Glutamatergic neuron (in vitro differentiated cells): ENCODE data around the gene ROCK2. TPM values are rescaled to one million over a fixed set of nuclear protein-coding genes. Genes with fewer than 3 reads are reported as not detected.

Experiments used
- DNase-seq: peaks from one replicate; pipeline ENCODE4 v3.0.0; 2022
- H3K27ac Mint-ChIP-seq: one replicate; pipeline ENCODE4 v1.8.0; 2020; ENCODE audit warnings: mild to moderate bottlenecking, mixed read lengths, inconsistent platforms; ENCODE audit not compliant: unreplicated experiment
- H3K27me3 Mint-ChIP-seq: one replicate; pipeline ENCODE4 v1.8.0; 2020; ENCODE audit warnings: mild to moderate bottlenecking, moderate library complexity, mixed read lengths, inconsistent platforms; ENCODE audit not compliant: unreplicated experiment
- H3K36me3 Mint-ChIP-seq: one replicate; pipeline ENCODE4 v1.8.0; 2020; ENCODE audit warnings: mild to moderate bottlenecking, mixed read lengths, inconsistent platforms; ENCODE audit not compliant: unreplicated experiment
- H3K4me1 Mint-ChIP-seq: one replicate; pipeline ENCODE4 v1.8.0; 2020; ENCODE audit warnings: mild to moderate bottlenecking, low read depth, mixed read lengths, inconsistent platforms; ENCODE audit not compliant: unreplicated experiment
- H3K4me3 Mint-ChIP-seq: one replicate; pipeline ENCODE4 v1.8.0; 2020; ENCODE audit warnings: mild to moderate bottlenecking, mixed read lengths, inconsistent platforms; ENCODE audit not compliant: unreplicated experiment
- H3K9me3 Mint-ChIP-seq: one replicate; pipeline ENCODE4 v1.8.0; 2020; ENCODE audit warnings: mild to moderate bottlenecking, moderate library complexity, mixed read lengths, inconsistent platforms; ENCODE audit not compliant: unreplicated experiment
- long read RNA-seq: library from polyadenylated mRNA; unstranded; transcript quantifications from one replicate; pipeline ENCODE4 v2.0.0, GENCODE V29; 2020; ENCODE audit not compliant: unreplicated experiment
- total RNA-seq: library from RNA; stranded (reverse); fragmentation: NEBNext Ultra II Directional; extraction: Animal tissue kit (Norgen Biotek cat#: 25700); gene quantifications from one replicate; pipeline ENCODE4 v1.2.1, GENCODE V29; 2021; ENCODE audit not compliant: unreplicated experiment
- TF ChIP-seq, protein P1 (sequence below): fragments of 200-600 bp; sonication (generic); IDR thresholded peaks from one replicate; pipeline ENCODE4 v1.5.0; 2021; ENCODE audit not compliant: partially characterized antibody, unreplicated experiment

Gene ROCK2
- 34.6 TPM for total RNA-seq
- long read RNA-seq, partial matches to known transcripts = 0 of 1 reads
- long read RNA-seq, other reads (novel, unspliced or antisense) = 1 of 1 reads

GRCh38 chr2:11344342-11344955 lies at the start of gene ROCK2:
Gene ROCK2 (minus strand): TSS chr2:11344636. CDS start chr2:11344136, 500 bp downstream.
- Mint-ChIP-seq H3K4me1 (peaks cover 6% of the 10 kb centered on the region), H3K27ac (peak within 1 kb of the TSS; percentile 95), H3K36me3 (no peaks in the 10 kb centered on the region), H3K9me3 (peaks cover 7% of the 10 kb centered on the region), H3K27me3 (peaks cover 9% of the 10 kb centered on the region), H3K4me3 (peak within 1 kb of the TSS; percentile 98)
- DNase-seq = peak; percentile 94
- TF ChIP-seq, protein P1, sequence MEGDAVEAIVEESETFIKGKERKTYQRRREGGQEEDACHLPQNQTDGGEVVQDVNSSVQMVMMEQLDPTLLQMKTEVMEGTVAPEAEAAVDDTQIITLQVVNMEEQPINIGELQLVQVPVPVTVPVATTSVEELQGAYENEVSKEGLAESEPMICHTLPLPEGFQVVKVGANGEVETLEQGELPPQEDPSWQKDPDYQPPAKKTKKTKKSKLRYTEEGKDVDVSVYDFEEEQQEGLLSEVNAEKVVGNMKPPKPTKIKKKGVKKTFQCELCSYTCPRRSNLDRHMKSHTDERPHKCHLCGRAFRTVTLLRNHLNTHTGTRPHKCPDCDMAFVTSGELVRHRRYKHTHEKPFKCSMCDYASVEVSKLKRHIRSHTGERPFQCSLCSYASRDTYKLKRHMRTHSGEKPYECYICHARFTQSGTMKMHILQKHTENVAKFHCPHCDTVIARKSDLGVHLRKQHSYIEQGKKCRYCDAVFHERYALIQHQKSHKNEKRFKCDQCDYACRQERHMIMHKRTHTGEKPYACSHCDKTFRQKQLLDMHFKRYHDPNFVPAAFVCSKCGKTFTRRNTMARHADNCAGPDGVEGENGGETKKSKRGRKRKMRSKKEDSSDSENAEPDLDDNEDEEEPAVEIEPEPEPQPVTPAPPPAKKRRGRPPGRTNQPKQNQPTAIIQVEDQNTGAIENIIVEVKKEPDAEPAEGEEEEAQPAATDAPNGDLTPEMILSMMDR = no peak

- H3K36me3 Mint-ChIP-seq = no peaks in the 10 kb centered on the region
- TF ChIP-seq, protein P1 = no peak
- H3K9me3 Mint-ChIP-seq = peaks cover 11% of the 10 kb centered on the region
- no peaks in the 10 kb centered on the region for H3K27me3 Mint-ChIP-seq
- H3K4me3 Mint-ChIP-seq = no peak overlapping the region
- no peak for DNase-seq
- peaks cover 35% of the 10 kb centered on the region for H3K4me1 Mint-ChIP-seq
- H3K27ac Mint-ChIP-seq = no peak overlapping the region
These were observed 49.3 kb upstream of the ROCK2 start for GRCh38 chr2:11393711-11394236.

DNA sequence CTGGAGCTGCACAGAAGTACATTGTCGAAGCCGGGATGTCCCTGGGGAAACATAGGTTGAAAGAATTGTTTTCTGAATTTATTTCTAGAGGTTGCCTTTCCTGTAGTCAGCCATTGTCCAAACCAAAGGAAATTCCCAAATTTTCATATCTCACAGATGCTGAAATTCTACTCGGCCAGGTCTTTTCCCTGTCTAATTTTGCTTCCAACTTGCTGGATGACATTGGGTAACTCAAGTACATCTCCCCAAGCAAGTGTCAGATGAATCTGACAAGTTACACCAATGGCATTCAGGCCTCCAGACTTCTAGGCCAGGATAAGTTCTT lies 47.5 kb upstream of the ROCK2 start:
- DNase-seq = no peak
- H3K36me3 Mint-ChIP-seq = no peaks in the 10 kb centered on the region
- no peak overlapping the region for H3K27ac Mint-ChIP-seq
- no peaks in the 10 kb centered on the region for H3K27me3 Mint-ChIP-seq
- no peak overlapping the region for H3K4me3 Mint-ChIP-seq
- peaks cover 10% of the 10 kb centered on the region for H3K9me3 Mint-ChIP-seq
- TF ChIP-seq, protein P1 = no peak
- peaks cover 28% of the 10 kb centered on the region for H3K4me1 Mint-ChIP-seq

- peaks cover 13% of the 10 kb centered on the region for H3K4me1 Mint-ChIP-seq
- no peak overlapping the region for H3K27ac Mint-ChIP-seq
- H3K27me3 Mint-ChIP-seq = no peaks in the 10 kb centered on the region
These were observed 45.9 kb upstream of the ROCK2 start for GRCh38 chr2:11390399-11390658.

More at GRCh38 chr2:11390399-11390658, 45.9 kb upstream of the ROCK2 start:
- Mint-ChIP-seq H3K36me3 (no peaks in the 10 kb centered on the region), H3K9me3 (no peaks in the 10 kb centered on the region), H3K4me3 (no peak overlapping the region)
- TF ChIP-seq, protein P1 = no peak
- DNase-seq = no peak
